Measurements from ENCODE around the gene STK31.

DNA sequence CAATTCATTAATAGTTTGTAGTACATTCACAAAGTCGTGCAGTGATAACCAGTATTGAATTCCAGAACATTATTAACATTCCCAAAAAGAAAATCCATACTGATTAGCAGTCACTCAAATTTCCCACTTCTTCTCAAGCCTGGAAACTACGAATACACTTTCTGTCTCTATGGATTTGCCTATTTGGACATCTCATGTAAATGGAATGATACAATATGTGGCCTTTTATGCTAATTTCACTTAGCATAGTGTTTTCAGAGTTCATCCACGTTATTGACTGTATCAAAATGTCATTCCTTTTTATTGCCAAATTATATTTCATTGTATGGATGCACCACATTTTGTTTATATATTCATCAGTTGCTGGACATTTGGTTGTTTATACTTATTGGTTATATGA lies 78.8 kb downstream of the STK31 start:
- TF ChIP-seq EP300 (IDR thresholded peaks at IDR 0.05; ENCODE audit: borderline replicate concordance) (no peak), TCF12 (IDR thresholded peaks at IDR 0.05; ENCODE audit: low read depth) (no peak), TEAD4 (IDR thresholded peaks at IDR 0.05) (no peak)
- TF ChIP-seq, protein P1, sequence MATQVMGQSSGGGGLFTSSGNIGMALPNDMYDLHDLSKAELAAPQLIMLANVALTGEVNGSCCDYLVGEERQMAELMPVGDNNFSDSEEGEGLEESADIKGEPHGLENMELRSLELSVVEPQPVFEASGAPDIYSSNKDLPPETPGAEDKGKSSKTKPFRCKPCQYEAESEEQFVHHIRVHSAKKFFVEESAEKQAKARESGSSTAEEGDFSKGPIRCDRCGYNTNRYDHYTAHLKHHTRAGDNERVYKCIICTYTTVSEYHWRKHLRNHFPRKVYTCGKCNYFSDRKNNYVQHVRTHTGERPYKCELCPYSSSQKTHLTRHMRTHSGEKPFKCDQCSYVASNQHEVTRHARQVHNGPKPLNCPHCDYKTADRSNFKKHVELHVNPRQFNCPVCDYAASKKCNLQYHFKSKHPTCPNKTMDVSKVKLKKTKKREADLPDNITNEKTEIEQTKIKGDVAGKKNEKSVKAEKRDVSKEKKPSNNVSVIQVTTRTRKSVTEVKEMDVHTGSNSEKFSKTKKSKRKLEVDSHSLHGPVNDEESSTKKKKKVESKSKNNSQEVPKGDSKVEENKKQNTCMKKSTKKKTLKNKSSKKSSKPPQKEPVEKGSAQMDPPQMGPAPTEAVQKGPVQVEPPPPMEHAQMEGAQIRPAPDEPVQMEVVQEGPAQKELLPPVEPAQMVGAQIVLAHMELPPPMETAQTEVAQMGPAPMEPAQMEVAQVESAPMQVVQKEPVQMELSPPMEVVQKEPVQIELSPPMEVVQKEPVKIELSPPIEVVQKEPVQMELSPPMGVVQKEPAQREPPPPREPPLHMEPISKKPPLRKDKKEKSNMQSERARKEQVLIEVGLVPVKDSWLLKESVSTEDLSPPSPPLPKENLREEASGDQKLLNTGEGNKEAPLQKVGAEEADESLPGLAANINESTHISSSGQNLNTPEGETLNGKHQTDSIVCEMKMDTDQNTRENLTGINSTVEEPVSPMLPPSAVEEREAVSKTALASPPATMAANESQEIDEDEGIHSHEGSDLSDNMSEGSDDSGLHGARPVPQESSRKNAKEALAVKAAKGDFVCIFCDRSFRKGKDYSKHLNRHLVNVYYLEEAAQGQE (IDR thresholded peaks at IDR 0.05; ENCODE audit: low read depth), result no peak

Measured in Ishikawa (cell line).